ENCODE measurements around the gene TSNAX.

DNA sequence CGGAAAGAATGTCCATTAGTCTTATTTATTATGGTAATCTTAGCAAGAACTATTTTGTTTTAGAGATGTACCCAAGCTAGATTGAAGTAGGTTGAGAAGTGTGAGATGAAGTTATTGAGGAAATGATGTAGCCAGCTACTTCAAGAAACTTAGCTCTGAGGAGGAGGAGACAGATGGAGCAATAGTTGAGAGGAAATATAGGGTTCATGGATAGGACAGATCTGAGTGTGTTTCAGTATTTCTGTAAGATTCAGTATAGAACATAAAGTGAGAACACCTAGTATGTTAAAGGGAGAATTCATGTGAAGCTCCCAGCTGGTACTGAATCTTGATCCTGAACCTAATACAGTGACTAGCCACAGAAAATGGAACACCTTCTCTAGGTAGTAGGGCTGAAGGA lies 28.9 kb downstream of the TSNAX start:
- TF ChIP-seq EZH2phosphoT487 (IDR thresholded peaks at IDR 0.05; ENCODE audit: borderline replicate concordance, low read depth) (no peak), SIN3A (IDR thresholded peaks at IDR 0.05; ENCODE audit: borderline replicate concordance, low read depth, low read length) (no peak), YY1 (IDR thresholded peaks at IDR 0.05; ENCODE audit: low read depth) (no peak), RAD21 (IDR thresholded peaks at IDR 0.05; ENCODE audit: low read length) (no peak), SMC3 (IDR thresholded peaks at IDR 0.05; ENCODE audit: low read depth, low read length) (no peak), NFIC (IDR thresholded peaks at IDR 0.05; ENCODE audit: borderline replicate concordance) (no peak), POLR2AphosphoS5 (IDR thresholded peaks at IDR 0.05; ENCODE audit: low read depth, low read length) (no peak), EP300 (IDR thresholded peaks at IDR 0.05; ENCODE audit: borderline replicate concordance in 1 of 2, low read depth in 1 of 2, low read length in 1 of 2) (no peak)
- TF ChIP-seq, protein P1, sequence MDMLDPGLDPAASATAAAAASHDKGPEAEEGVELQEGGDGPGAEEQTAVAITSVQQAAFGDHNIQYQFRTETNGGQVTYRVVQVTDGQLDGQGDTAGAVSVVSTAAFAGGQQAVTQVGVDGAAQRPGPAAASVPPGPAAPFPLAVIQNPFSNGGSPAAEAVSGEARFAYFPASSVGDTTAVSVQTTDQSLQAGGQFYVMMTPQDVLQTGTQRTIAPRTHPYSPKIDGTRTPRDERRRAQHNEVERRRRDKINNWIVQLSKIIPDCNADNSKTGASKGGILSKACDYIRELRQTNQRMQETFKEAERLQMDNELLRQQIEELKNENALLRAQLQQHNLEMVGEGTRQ (IDR thresholded peaks at IDR 0.05; ENCODE audit: borderline replicate concordance, low read depth, low read length), result no peak
- TF ChIP-seq, protein P2, sequence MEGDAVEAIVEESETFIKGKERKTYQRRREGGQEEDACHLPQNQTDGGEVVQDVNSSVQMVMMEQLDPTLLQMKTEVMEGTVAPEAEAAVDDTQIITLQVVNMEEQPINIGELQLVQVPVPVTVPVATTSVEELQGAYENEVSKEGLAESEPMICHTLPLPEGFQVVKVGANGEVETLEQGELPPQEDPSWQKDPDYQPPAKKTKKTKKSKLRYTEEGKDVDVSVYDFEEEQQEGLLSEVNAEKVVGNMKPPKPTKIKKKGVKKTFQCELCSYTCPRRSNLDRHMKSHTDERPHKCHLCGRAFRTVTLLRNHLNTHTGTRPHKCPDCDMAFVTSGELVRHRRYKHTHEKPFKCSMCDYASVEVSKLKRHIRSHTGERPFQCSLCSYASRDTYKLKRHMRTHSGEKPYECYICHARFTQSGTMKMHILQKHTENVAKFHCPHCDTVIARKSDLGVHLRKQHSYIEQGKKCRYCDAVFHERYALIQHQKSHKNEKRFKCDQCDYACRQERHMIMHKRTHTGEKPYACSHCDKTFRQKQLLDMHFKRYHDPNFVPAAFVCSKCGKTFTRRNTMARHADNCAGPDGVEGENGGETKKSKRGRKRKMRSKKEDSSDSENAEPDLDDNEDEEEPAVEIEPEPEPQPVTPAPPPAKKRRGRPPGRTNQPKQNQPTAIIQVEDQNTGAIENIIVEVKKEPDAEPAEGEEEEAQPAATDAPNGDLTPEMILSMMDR (IDR thresholded peaks at IDR 0.05), result no peak
- TF ChIP-seq, protein P3, sequence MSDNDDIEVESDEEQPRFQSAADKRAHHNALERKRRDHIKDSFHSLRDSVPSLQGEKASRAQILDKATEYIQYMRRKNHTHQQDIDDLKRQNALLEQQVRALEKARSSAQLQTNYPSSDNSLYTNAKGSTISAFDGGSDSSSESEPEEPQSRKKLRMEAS (IDR thresholded peaks at IDR 0.05; ENCODE audit: low read depth), result no peak
